Activated CD8-positive, alpha-beta memory T cell treated with anti-CD3 and anti-CD28 coated beads for 1 hour (primary cell): ENCODE data around the gene RAMP3.
"Not testable (repeated sequence)": the region's sequence is repeated elsewhere in the genome, so short reads cannot be mapped to it uniquely, and the experiment has no call there.

ENCODE experiments used
- DNase-seq, 2 donors: peaks; one replicate each; pipeline ENCODE4 v3.0.0-alpha.2; 2020; ENCODE audit warnings: low read depth in 1 of 2; ENCODE audit errors: extremely low read depth in 1 of 2

The RAMP3 gene

GRCh38 chr7:45156516-45157272 is 897 bp upstream of the RAMP3 start:
- DNase-seq: no peak

GRCh38 chr7:45157286-45157652 is 322 bp upstream of the RAMP3 start:
- no peak for DNase-seq

GRCh38 chr7:45158471-45158870 is 880 bp downstream of the RAMP3 start:
- DNase-seq: no peak

GRCh38 chr7:45159296-45159695 is 1.7 kb downstream of the RAMP3 start:
- DNase-seq: no peak

- no peak for DNase-seq
These were observed 2.9 kb downstream of the RAMP3 start for GRCh38 chr7:45160417-45160881.

- no peak for DNase-seq
These were observed 3.5 kb downstream of the RAMP3 start for GRCh38 chr7:45161138-45161537.

- DNase-seq: no peak
These were observed 4.3 kb downstream of the RAMP3 start for GRCh38 chr7:45161842-45162241.

- no peak for DNase-seq
These were observed 4.8 kb downstream of the RAMP3 start for GRCh38 chr7:45162311-45162845.

GRCh38 chr7:45162943-45163691 is 5.5 kb downstream of the RAMP3 start:
- no peak for DNase-seq

- DNase-seq: no peak
These were observed 6.1 kb downstream of the RAMP3 start for GRCh38 chr7:45163692-45164052.

GRCh38 chr7:45164271-45164670 is 6.7 kb downstream of the RAMP3 start:
- DNase-seq: not testable (repeated sequence)

GRCh38 chr7:45165857-45166256 is 8.3 kb downstream of the RAMP3 start:
- no peak for DNase-seq

GRCh38 chr7:45171946-45172345 is 14.4 kb downstream of the RAMP3 start:
- DNase-seq: no peak

- no peak for DNase-seq
These were observed 16.2 kb downstream of the RAMP3 start for GRCh38 chr7:45173596-45174327.

GRCh38 chr7:45174328-45174610 is 16.7 kb downstream of the RAMP3 start:
- DNase-seq: no peak

GRCh38 chr7:45174966-45175765 is 17.6 kb downstream of the RAMP3 start:
- DNase-seq: no peak

GRCh38 chr7:45176091-45176490 is 18.5 kb downstream of the RAMP3 start:
- no peak for DNase-seq

GRCh38 chr7:45176886-45177731 is 19.5 kb downstream of the RAMP3 start:
- no peak for DNase-seq

- no peak for DNase-seq
These were observed 20.2 kb downstream of the RAMP3 start for GRCh38 chr7:45177801-45178200.
